ENCODE data around the gene TCF3.

TCF3 gene

DNA sequence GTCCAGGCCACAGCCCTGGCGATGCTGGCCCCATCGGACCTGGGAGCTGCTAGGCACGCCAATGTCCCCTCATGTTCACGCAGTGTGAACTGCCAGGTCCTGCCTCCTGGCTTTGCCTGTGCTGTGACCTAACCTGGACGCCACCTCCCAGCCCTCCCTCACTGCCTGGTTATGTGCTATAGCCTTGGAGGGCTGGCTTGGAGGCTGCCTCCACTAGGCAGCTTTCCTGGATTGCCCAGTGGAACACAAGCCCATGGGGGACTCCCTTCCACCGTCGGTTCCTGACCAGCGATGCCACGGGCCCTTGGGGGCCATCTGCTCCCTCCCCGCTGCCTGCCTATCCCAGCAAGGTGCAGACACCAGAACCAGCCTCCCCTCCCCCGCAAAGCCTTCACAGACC is 31.9 kb downstream of the TCF3 start:
- no peaks in the 10 kb centered on the region for H3K9me3 ChIP-seq (ENCODE audit: insufficient read depth, low read depth, low read length)
- H3F3A ChIP-seq (ENCODE audit: low read depth), result no peaks in the 10 kb centered on the region
- no peaks in the 10 kb centered on the region for H3K4me1 ChIP-seq (ENCODE audit: insufficient read depth, low read length, poor library complexity, severe bottlenecking)
- H4K20me1 ChIP-seq (ENCODE audit: insufficient read depth, low read length, poor library complexity, severe bottlenecking), result peaks cover 10% of the 10 kb centered on the region
- H3K9me2 ChIP-seq (replicated peaks; ENCODE audit: low read depth, low read length), result no peaks in the 10 kb centered on the region
- H3K4me3 ChIP-seq (ENCODE audit: low read length, poor library complexity, severe bottlenecking), result no peak overlapping the region
- H3K36me3 ChIP-seq (ENCODE audit: insufficient read depth, low read length), result peaks cover 92% of the 10 kb centered on the region; the same call in 1 of the 2 replicates
- no peak for TF ChIP-seq EZH2phosphoT487 (IDR thresholded peaks at IDR 0.05; ENCODE audit: borderline replicate concordance)
- no peak overlapping the region for H3K9ac ChIP-seq (ENCODE audit: low read depth, low read length, poor library complexity, severe bottlenecking)
- H3K27me3 ChIP-seq (ENCODE audit: insufficient read depth, low read length, poor library complexity, severe bottlenecking), result no peaks in the 10 kb centered on the region
- no peak overlapping the region for H3K4me2 ChIP-seq (ENCODE audit: low read depth, low read length, poor library complexity, severe bottlenecking)
- no peaks in the 10 kb centered on the region for H3K79me2 ChIP-seq (ENCODE audit: insufficient read depth, low read length)
- no peak overlapping the region for H2AFZ ChIP-seq (ENCODE audit: low read length)

- no peak for TF ChIP-seq CTCF (conservative IDR thresholded peaks at IDR 0.05; ENCODE audit: low read length)
- no peak for TF ChIP-seq EZH2phosphoT487 (IDR thresholded peaks at IDR 0.05; ENCODE audit: borderline replicate concordance)
- no peak overlapping the region for H2AFZ ChIP-seq (ENCODE audit: low read length)
- H3F3A ChIP-seq (ENCODE audit: low read depth), result no peaks in the 10 kb centered on the region
- no peaks in the 10 kb centered on the region for H3K79me2 ChIP-seq (ENCODE audit: insufficient read depth, low read length)
- no peak overlapping the region for H3K9ac ChIP-seq (ENCODE audit: low read depth, low read length, poor library complexity, severe bottlenecking)
- no peaks in the 10 kb centered on the region for H3K27me3 ChIP-seq (ENCODE audit: insufficient read depth, low read length, poor library complexity, severe bottlenecking)
- no peak overlapping the region for H3K4me2 ChIP-seq (ENCODE audit: low read depth, low read length, poor library complexity, severe bottlenecking)
- no peaks in the 10 kb centered on the region for H3K9me3 ChIP-seq (ENCODE audit: insufficient read depth, low read depth, low read length)
- no peak overlapping the region for H3K4me3 ChIP-seq (ENCODE audit: low read length, poor library complexity, severe bottlenecking)
- H3K36me3 ChIP-seq (ENCODE audit: insufficient read depth, low read length), result peaks cover 92% of the 10 kb centered on the region; the same call in 1 of the 2 replicates
- H4K20me1 ChIP-seq (ENCODE audit: insufficient read depth, low read length, poor library complexity, severe bottlenecking), result peaks cover 10% of the 10 kb centered on the region
- H3K9me2 ChIP-seq (replicated peaks; ENCODE audit: low read depth, low read length), result no peaks in the 10 kb centered on the region
- no peaks in the 10 kb centered on the region for H3K4me1 ChIP-seq (ENCODE audit: insufficient read depth, low read length, poor library complexity, severe bottlenecking)
Measured at GRCh38 chr19:1619703-1620102, 32.7 kb downstream of the TCF3 start.

GRCh38 chr19:1619094-1619439 is 33.3 kb downstream of the TCF3 start:
- no peaks in the 10 kb centered on the region for H3K27me3 ChIP-seq (ENCODE audit: insufficient read depth, low read length, poor library complexity, severe bottlenecking)
- H3K79me2 ChIP-seq (ENCODE audit: insufficient read depth, low read length), result no peaks in the 10 kb centered on the region
- no peaks in the 10 kb centered on the region for H3F3A ChIP-seq (ENCODE audit: low read depth)
- H4K20me1 ChIP-seq (ENCODE audit: insufficient read depth, low read length, poor library complexity, severe bottlenecking), result peaks cover 11% of the 10 kb centered on the region
- no peaks in the 10 kb centered on the region for H3K9me3 ChIP-seq (ENCODE audit: insufficient read depth, low read depth, low read length)
- H3K36me3 ChIP-seq (ENCODE audit: insufficient read depth, low read length), result peaks cover 92% of the 10 kb centered on the region; the same call in 1 of the 2 replicates
- no peaks in the 10 kb centered on the region for H3K9me2 ChIP-seq (replicated peaks; ENCODE audit: low read depth, low read length)
- no peak overlapping the region for H3K9ac ChIP-seq (ENCODE audit: low read depth, low read length, poor library complexity, severe bottlenecking)
- H3K4me1 ChIP-seq (ENCODE audit: insufficient read depth, low read length, poor library complexity, severe bottlenecking), result no peaks in the 10 kb centered on the region
- no peak overlapping the region for H3K4me2 ChIP-seq (ENCODE audit: low read depth, low read length, poor library complexity, severe bottlenecking)
- H3K4me3 ChIP-seq (ENCODE audit: low read length, poor library complexity, severe bottlenecking), result no peak overlapping the region
- no peak overlapping the region for H2AFZ ChIP-seq (ENCODE audit: low read length)
- no peak for TF ChIP-seq EZH2phosphoT487 (IDR thresholded peaks at IDR 0.05; ENCODE audit: borderline replicate concordance)
- no peak for TF ChIP-seq CTCF (conservative IDR thresholded peaks at IDR 0.05; ENCODE audit: low read length)
